Endothelial cell of umbilical vein (primary cell): ENCODE data around the gene RING1. TPM values are rescaled to one million over a fixed set of nuclear protein-coding genes. Genes with fewer than 3 reads are reported as not detected.

Experiments
- BruUV-seq: library from RNA; stranded (reverse); fragments of 400-500 nt; replicated peaks from 2 replicates; lab custom pipeline; 2021; lab: Mats Ljungman, UMichigan
- CTCF ChIA-PET: fragments of 300-600, 350-600 bp; sonication (Branson Sonifier 250); formaldehyde crosslinking; loops from one replicate; lab custom pipeline; 2021; ENCODE audit warnings: antibody characterized with exemption, inconsistent platforms; lab: Charles Lee
- POLR2A ChIA-PET: fragments of 300-600, 350-600 bp; sonication (Branson Sonifier 250); formaldehyde crosslinking; loops from one replicate; lab custom pipeline; 2021; ENCODE audit warnings: antibody characterized with exemption, inconsistent platforms; lab: Charles Lee
- DNase-seq: peaks from one replicate; pipeline ENCODE4 v3.0.0-alpha.2; 2011; ENCODE audit warnings: low read depth, low spot score
- FAIRE-seq: peaks from 2 replicates; lab custom pipeline; 2011; peaks lifted over from hg19 to GRCh38; lab: Jason Lieb, UNC
- H2AFZ ChIP-seq: 2 replicates; pipeline ENCODE4 v1.6.0; 2012; ENCODE audit warnings: low read depth, low read length, control low read depth, inconsistent platforms
- H3K27ac ChIP-seq: 2 replicates; pipeline ENCODE4 v1.5.1; 2011; ENCODE audit warnings: low read depth, mild to moderate bottlenecking, control low read depth, low read length, moderate library complexity; ENCODE audit not compliant: insufficient read depth
- H3K27me3 ChIP-seq, 2 experiments: 2 replicates each; pipeline versions ENCODE4 v1.6.0 to v1.6.1; 2011; ENCODE audit warnings: low read length in 2 of 2, mixed read lengths in 1 of 2; ENCODE audit not compliant: control insufficient read depth in 2 of 2, insufficient read depth in 2 of 2
- H3K36me3 ChIP-seq, 2 experiments: 2 replicates in 1 of 2; 3 replicates in 1 of 2; pipeline ENCODE4 v1.5.1; 2011; ENCODE audit warnings: low read length in 2 of 2, mild to moderate bottlenecking in 1 of 2, moderate library complexity in 1 of 2; ENCODE audit not compliant: control insufficient read depth in 2 of 2, insufficient read depth in 2 of 2; ENCODE audit errors: extremely low read depth in 1 of 2
- H3K4me1 ChIP-seq: 3 replicates; pipeline ENCODE4 v1.5.1; 2011; ENCODE audit warnings: mild to moderate bottlenecking, low read length; ENCODE audit not compliant: control insufficient read depth, insufficient read depth; ENCODE audit errors: extremely low read depth
- H3K4me2 ChIP-seq: 2 replicates; pipeline ENCODE4 v1.6.1; 2011; ENCODE audit warnings: low read length, control low read depth, mixed read lengths; ENCODE audit not compliant: insufficient read depth
- H3K4me3 ChIP-seq, 3 experiments: fragments of 200-600 bp in 1 of 3; sonication (generic), shearing (Covaris generic) in 1 of 3; replicated peaks in 1 of 3; 2 replicates each; pipeline ENCODE4 v1.5.1; 2011 to 2016; ENCODE audit warnings: control low read depth in 3 of 3, low read length in 3 of 3, mild to moderate bottlenecking in 2 of 3, inconsistent platforms in 1 of 3, low read depth in 1 of 3, moderate library complexity in 1 of 3; ENCODE audit not compliant: insufficient read depth in 1 of 3
- H3K79me2 ChIP-seq: 2 replicates; pipeline ENCODE4 v1.6.0; 2012; ENCODE audit warnings: low read length, inconsistent platforms; ENCODE audit not compliant: control insufficient read depth, insufficient read depth
- H3K9ac ChIP-seq: replicated peaks from 2 replicates; pipeline ENCODE3; 2011; ENCODE audit warnings: low read length, control low read depth; ENCODE audit not compliant: insufficient read depth; ENCODE audit errors: extremely low read depth
- H3K9me1 ChIP-seq: replicated peaks from 3 replicates; pipeline ENCODE4 v1.6.0; 2011; ENCODE audit warnings: mild to moderate bottlenecking, low read length; ENCODE audit not compliant: control insufficient read depth, insufficient read depth; ENCODE audit errors: extremely low read depth
- H3K9me3 ChIP-seq: replicated peaks from 2 replicates; pipeline ENCODE4 v1.5.1; 2012; ENCODE audit warnings: low read length, inconsistent platforms; ENCODE audit not compliant: control insufficient read depth, insufficient read depth
- H4K20me1 ChIP-seq: replicated peaks from 2 replicates; pipeline ENCODE3; 2011; ENCODE audit warnings: mild to moderate bottlenecking, low read length; ENCODE audit not compliant: control insufficient read depth, insufficient read depth; ENCODE audit errors: extremely low read depth
- MAX ChIP-seq: IDR thresholded peaks from 2 replicates; pipeline ENCODE4 v1.6.1; 2011; ENCODE audit not compliant: insufficient read depth, insufficient read length
- MYC ChIP-seq: IDR thresholded peaks from one replicate; pipeline ENCODE4 v1.6.1; 2011; ENCODE audit warnings: mild to moderate bottlenecking, low read depth, low read length
- dilution Hi-C: fragments of 300-500 bp; cut with MboI; formaldehyde crosslinking; loops from one replicate; pipeline ENCODE4 v1.15.0; 2019; ENCODE audit warnings: low sequenced_read_pairs; ENCODE audit not compliant: extremely low pct_ligation_motif_present
- intact Hi-C: fragments of 100-400 bp; cut with micrococcal nuclease; formaldehyde crosslinking; loops from one replicate; pipeline ENCODE4 v1.10.0; 2022
- polyA plus RNA-seq, 4 experiments: library from polyadenylated mRNA; depleted of rRNA in 3 of 4; stranded (reverse) in 3 of 4; unstranded in 1 of 4; fragments of >200 nt; gene quantifications; 2 replicates each; pipeline versions ENCODE4 v1.2.1 to v1.2.3, GENCODE V29; 2011 to 2012; ENCODE audit warnings: missing spikeins in 1 of 4
- total RNA-seq: library from RNA; stranded (reverse); gene quantifications from 2 replicates; pipeline ENCODE4 v1.2.3, GENCODE V29; 2021
- TF ChIP-seq, protein P1 (sequence below), 2 donors: IDR thresholded peaks; 1 replicate in 1 of 2; 2 replicates in 1 of 2; pipeline ENCODE4 v1.5.1; 2011; ENCODE audit warnings: low read length in 2 of 2, mild to moderate bottlenecking in 2 of 2, moderate library complexity in 2 of 2, control low read depth in 1 of 2, inconsistent platforms in 1 of 2, low read depth in 1 of 2; ENCODE audit not compliant: insufficient read depth in 1 of 2; ENCODE audit errors: extremely low read depth in 1 of 2

Gene RING1
- total and polyA plus RNA-seq, 2 donors (not counting 3 experiments of a cell fraction or from before 2014, with no cell fraction given): 26.8 to 27.9 TPM

GRCh38 chr6:33161354-33162331 lies 46.7 kb upstream of the RING1 start:
- ChIA-PET CTCF (interaction anchor here (0.7 to 6.6 kb wide), 15 partner anchors 11 to 86 kb away, joined by 3 to 99 read pairs (median 5); no protein-coding TSS in a partner anchor), POLR2A (interaction anchor here (0.6 kb wide), 1 partner anchor 284 kb away, joined by 6 read pairs; no protein-coding TSS in a partner anchor)
- no peaks in the 10 kb centered on the region for H3K27me3 ChIP-seq
- no peaks in the 10 kb centered on the region for H3K9me3 ChIP-seq
- no peaks in the 10 kb centered on the region for H3K79me2 ChIP-seq
- no TSS peak for BruUV-seq
- peak overlapping the region; percentile 76 for H2AFZ ChIP-seq
- no peaks in the 10 kb centered on the region for H3K4me1 ChIP-seq
- no peaks in the 10 kb centered on the region for H3K9me1 ChIP-seq
- H3K36me3 ChIP-seq: no peaks in the 10 kb centered on the region
- FAIRE-seq (peak; percentile 75), DNase-seq (peak; percentile 63)
- intact Hi-C loops (loop anchor here (1.0 kb wide), 2 partner anchors 36 to 87 kb away; no protein-coding TSS in a partner anchor), dilution Hi-C loops (no loop called here)
- H3K4me2 ChIP-seq: peak overlapping the region; percentile 66
- peak overlapping the region; percentile 25 to 31 (median 30) for H3K4me3 ChIP-seq
- H4K20me1 ChIP-seq: no peaks in the 10 kb centered on the region
- TF ChIP-seq MAX: no peak
- TF ChIP-seq, protein P1, sequence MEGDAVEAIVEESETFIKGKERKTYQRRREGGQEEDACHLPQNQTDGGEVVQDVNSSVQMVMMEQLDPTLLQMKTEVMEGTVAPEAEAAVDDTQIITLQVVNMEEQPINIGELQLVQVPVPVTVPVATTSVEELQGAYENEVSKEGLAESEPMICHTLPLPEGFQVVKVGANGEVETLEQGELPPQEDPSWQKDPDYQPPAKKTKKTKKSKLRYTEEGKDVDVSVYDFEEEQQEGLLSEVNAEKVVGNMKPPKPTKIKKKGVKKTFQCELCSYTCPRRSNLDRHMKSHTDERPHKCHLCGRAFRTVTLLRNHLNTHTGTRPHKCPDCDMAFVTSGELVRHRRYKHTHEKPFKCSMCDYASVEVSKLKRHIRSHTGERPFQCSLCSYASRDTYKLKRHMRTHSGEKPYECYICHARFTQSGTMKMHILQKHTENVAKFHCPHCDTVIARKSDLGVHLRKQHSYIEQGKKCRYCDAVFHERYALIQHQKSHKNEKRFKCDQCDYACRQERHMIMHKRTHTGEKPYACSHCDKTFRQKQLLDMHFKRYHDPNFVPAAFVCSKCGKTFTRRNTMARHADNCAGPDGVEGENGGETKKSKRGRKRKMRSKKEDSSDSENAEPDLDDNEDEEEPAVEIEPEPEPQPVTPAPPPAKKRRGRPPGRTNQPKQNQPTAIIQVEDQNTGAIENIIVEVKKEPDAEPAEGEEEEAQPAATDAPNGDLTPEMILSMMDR (IDR thresholded peaks at IDR 0.05; ENCODE audit: extremely low read depth in 1 of 2, insufficient read depth in 1 of 2, low read depth in 1 of 2, low read length in 2 of 2): peak; percentile 94 to 98
- no peak for TF ChIP-seq MYC
- H3K27ac ChIP-seq: no peak overlapping the region
- peak overlapping the region; percentile 35 for H3K9ac ChIP-seq
